ENCODE measurements around the gene S1PR1. TPM values are rescaled to one million over a fixed set of nuclear protein-coding genes. Genes with fewer than 3 reads are reported as not detected.
A peak's percentile ranks its signal among the peaks of the same experiment; 100 is the strongest.

The S1PR1 gene
- total RNA-seq, 5 donors from 2014 or later (not counting 1 experiment from before 2014, with no cell fraction given), result 178 to 368 (median 354) TPM

DNA sequence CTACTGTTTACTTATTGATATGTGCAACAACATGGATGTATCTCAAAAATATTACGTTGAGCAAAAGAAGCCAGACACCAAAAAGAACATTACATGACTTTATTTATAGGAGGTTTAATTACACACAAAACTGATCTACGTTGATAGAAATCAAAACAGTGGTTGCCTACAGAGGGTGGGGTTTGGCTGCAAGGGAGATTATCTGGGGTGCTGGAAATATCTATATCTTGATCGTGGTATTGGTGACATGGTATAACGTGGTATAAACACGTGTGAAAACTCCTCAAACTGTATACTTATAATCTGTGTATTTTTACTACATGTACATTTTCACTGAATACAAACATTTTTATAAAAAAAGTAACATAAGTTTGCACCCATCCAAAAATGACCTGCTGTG lies 38.9 kb downstream of the S1PR1 start:
- peaks cover 4% of the 10 kb centered on the region for H3K36me3 Mint-ChIP-seq
- Histone ChIP-seq H3K9me3 (no peaks in the 10 kb centered on the region), H3K36me3 (ENCODE audit: control insufficient read depth in 2 of 2, extremely low read depth in 1 of 2, insufficient read depth in 1 of 2, low read length in 1 of 2) (no peaks in the 10 kb centered on the region), H3K27me3 (replicated peaks in 1 of 2; ENCODE audit: control insufficient read depth in 2 of 2, extremely low read depth in 1 of 2, insufficient read depth in 2 of 2, low read length in 1 of 2) (no peaks in the 10 kb centered on the region), H3K4me1 (ENCODE audit: control insufficient read depth in 1 of 2, extremely low read depth in 1 of 2, insufficient read depth in 2 of 2, low read length in 2 of 2) (peaks cover 46 to 50% of the 10 kb centered on the region in 2 experiments), H3K4me3 (ENCODE audit: control insufficient read depth in 1 of 2, extremely low read depth in 1 of 2, low read length in 1 of 2) (no peak overlapping the region), H3K27ac (ENCODE audit: low read length) (no peak overlapping the region)
- POLR2A ChIA-PET, result no interaction called here
- H3K4me3 Mint-ChIP-seq, result no peak overlapping the region
- WGBS (ENCODE audit: insufficient coverage), result no CpG with 5 or more reads among the region's 5 CpGs
- ATAC-seq (replicated peaks in 1 of 4), result no peak
- H3K4me1 Mint-ChIP-seq, result peaks cover 54 to 66% (median 66%) of the 10 kb centered on the region in 3 donors
- H3K9me3 Mint-ChIP-seq, result peaks cover 0 to 10% (median 3%) of the 10 kb centered on the region in 3 donors
- peak overlapping the region; percentile 2 to 34 for H3K27ac Mint-ChIP-seq
- DNase-seq, result no peak
- H3K27me3 Mint-ChIP-seq, result no peaks in the 10 kb centered on the region
- CTCF ChIA-PET, result no interaction called here

DNA sequence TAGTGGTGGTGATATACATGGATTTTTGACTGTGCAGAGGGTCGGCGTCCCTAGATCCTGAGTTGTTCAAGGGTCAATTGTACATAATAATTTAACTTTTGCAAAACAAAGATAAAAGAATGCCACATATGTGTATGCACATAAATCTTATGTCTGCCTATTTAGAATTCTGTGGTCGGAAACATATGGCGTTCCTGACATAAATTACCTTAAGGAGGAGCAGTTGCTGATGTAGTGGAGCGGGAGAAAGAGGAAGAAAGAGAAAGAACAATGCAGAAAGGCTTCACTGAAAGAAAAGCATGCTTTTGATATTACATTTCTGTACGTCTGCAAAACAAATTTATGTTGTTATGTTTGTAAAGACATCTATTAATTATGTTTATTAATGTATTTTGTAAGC lies 40.0 kb downstream of the S1PR1 start:
- H3K27ac ChIP-seq (ENCODE audit: low read length), result peak overlapping the region; percentile 86
- peaks cover 4% of the 10 kb centered on the region for H3K36me3 Mint-ChIP-seq
- CTCF ChIA-PET, result interaction anchor here in 1 of 2 donors (1.1 kb wide), 1 partner anchor 12 kb away, joined by 3 read pairs; no protein-coding TSS in a partner anchor

DNA sequence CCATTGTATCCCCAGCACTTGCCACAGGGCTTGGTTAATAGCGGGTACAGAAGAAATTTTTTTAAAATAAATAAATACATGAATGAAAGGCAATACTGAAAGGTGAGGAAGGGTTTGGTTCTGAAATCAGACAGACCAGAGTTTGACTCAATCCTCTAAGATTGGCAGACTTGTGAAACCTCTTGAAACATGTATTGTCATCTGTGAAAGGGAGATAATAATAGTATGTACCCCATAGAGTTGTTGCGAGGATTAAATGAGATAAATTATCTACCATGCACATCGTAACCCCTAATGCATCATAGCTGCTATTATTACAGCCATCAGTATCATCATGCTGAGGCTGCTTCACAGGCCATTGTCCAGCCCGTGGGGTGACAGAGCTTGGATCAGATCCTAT lies 41.4 kb downstream of the S1PR1 start:
- ChIA-PET POLR2A (interaction anchor here (0.6 to 0.9 kb wide), 3 partner anchors 8 to 13 kb away, joined by 3 to 11 read pairs (median 7); no protein-coding TSS in a partner anchor), CTCF (interaction anchor here (0.6 to 2.4 kb wide), 8 partner anchors 10 to 357 kb away, joined by 3 to 27 read pairs (median 4); no protein-coding TSS in a partner anchor)
- H3K9me3 Mint-ChIP-seq, result no peaks in the 10 kb centered on the region
- H3K4me1 ChIP-seq (ENCODE audit: control insufficient read depth in 1 of 2, extremely low read depth in 1 of 2, insufficient read depth in 2 of 2, low read length in 2 of 2), result peaks cover 71 to 75% of the 10 kb centered on the region in 2 experiments
- peak overlapping the region in 1 of 3 donors; percentile 58 for H3K4me3 Mint-ChIP-seq
- peak overlapping the region; percentile 86 for H3K27ac ChIP-seq (ENCODE audit: low read length)
- H3K27me3 Mint-ChIP-seq, result no peaks in the 10 kb centered on the region
- H3K36me3 ChIP-seq (ENCODE audit: control insufficient read depth in 2 of 2, extremely low read depth in 1 of 2, insufficient read depth in 1 of 2, low read length in 1 of 2), result no peaks in the 10 kb centered on the region
- H3K9me3 ChIP-seq, result no peaks in the 10 kb centered on the region
- H3K4me3 ChIP-seq (ENCODE audit: control insufficient read depth in 1 of 2, extremely low read depth in 1 of 2, low read length in 1 of 2), result no peak overlapping the region
- DNase-seq (no peak), ATAC-seq (replicated peaks in 1 of 4) (no peak)
- WGBS (ENCODE audit: insufficient coverage), result no CpG with 5 or more reads among the region's 4 CpGs
- no peaks in the 10 kb centered on the region for H3K27me3 ChIP-seq (replicated peaks in 1 of 2; ENCODE audit: control insufficient read depth in 2 of 2, extremely low read depth in 1 of 2, insufficient read depth in 2 of 2, low read length in 1 of 2)
- H3K36me3 Mint-ChIP-seq, result peaks cover 3% of the 10 kb centered on the region
- peaks cover 79 to 91% (median 91%) of the 10 kb centered on the region in 3 donors for H3K4me1 Mint-ChIP-seq
- peak overlapping the region; percentile 93 to 96 for H3K27ac Mint-ChIP-seq

More for the DNA sequence above, 40.0 kb downstream of the S1PR1 start:
- POLR2A ChIA-PET, result no interaction called here
- no peak overlapping the region for H3K4me3 ChIP-seq (ENCODE audit: control insufficient read depth in 1 of 2, extremely low read depth in 1 of 2, low read length in 1 of 2)
- WGBS (ENCODE audit: insufficient coverage), result 90% methylated on average over 2 of the region's 6 CpGs
- H3K4me1 ChIP-seq (ENCODE audit: control insufficient read depth in 1 of 2, extremely low read depth in 1 of 2, insufficient read depth in 2 of 2, low read length in 2 of 2), result peaks cover 57 to 61% of the 10 kb centered on the region in 2 experiments
- no peaks in the 10 kb centered on the region for H3K36me3 ChIP-seq (ENCODE audit: control insufficient read depth in 2 of 2, extremely low read depth in 1 of 2, insufficient read depth in 1 of 2, low read length in 1 of 2)
- Mint-ChIP-seq H3K27ac (peak overlapping the region; percentile 88 to 93), H3K9me3 (peaks cover 0 to under 1% (median 0%) of the 10 kb centered on the region in 3 donors), H3K4me1 (peaks cover 65 to 78% (median 76%) of the 10 kb centered on the region in 3 donors), H3K4me3 (peak overlapping the region in 1 of 3 donors; percentile 41), H3K27me3 (no peaks in the 10 kb centered on the region)
- no peaks in the 10 kb centered on the region for H3K9me3 ChIP-seq
- H3K27me3 ChIP-seq (replicated peaks in 1 of 2; ENCODE audit: control insufficient read depth in 2 of 2, extremely low read depth in 1 of 2, insufficient read depth in 2 of 2, low read length in 1 of 2), result no peaks in the 10 kb centered on the region
- DNase-seq, result no peak
- ATAC-seq (replicated peaks in 1 of 4), result no peak

DNA sequence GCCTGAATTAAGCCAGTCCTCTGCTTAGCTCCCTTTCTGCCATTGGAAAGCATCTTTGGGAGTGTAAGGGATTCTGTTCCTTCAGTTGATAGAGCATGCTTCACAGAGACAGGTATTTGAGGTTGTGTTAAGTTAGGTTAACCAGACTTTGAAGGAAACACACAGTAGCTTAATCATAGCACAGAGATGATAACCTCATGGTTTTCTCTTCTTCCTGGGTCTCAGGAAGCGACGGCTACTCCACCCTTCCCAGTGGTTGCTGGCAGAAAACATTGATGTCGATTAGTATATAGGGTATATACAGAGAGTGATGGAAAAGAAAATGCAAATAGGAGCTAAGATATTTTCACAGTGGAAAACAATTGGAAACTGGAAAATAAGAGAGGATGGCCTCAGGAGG lies 42.0 kb downstream of the S1PR1 start:
- peak overlapping the region; percentile 11 to 36 for H3K4me3 ChIP-seq (ENCODE audit: control insufficient read depth in 1 of 2, extremely low read depth in 1 of 2, low read length in 1 of 2)
- ATAC-seq (replicated peaks in 1 of 4), result peak; percentile 87 to 95 (median 92)
- Mint-ChIP-seq H3K36me3 (no peaks in the 10 kb centered on the region), H3K4me3 (peak overlapping the region; percentile 58 to 69 (median 67)), H3K27ac (peak overlapping the region; percentile 93 to 96), H3K4me1 (peaks cover 85 to 93% (median 92%) of the 10 kb centered on the region in 3 donors), H3K9me3 (no peaks in the 10 kb centered on the region), H3K27me3 (no peaks in the 10 kb centered on the region)
- CTCF ChIA-PET, result interaction anchor here (0.6 to 2.6 kb wide), 14 partner anchors 9 to 410 kb away, joined by 3 to 27 read pairs (median 4); no protein-coding TSS in a partner anchor
- POLR2A ChIA-PET, result interaction anchor here (0.6 to 1.1 kb wide), 6 partner anchors 8 to 40 kb away, joined by 3 to 11 read pairs (median 4); no protein-coding TSS in a partner anchor
- WGBS (ENCODE audit: insufficient coverage), result no CpG with 5 or more reads among the region's 3 CpGs
- H3K4me1 ChIP-seq (ENCODE audit: control insufficient read depth in 1 of 2, extremely low read depth in 1 of 2, insufficient read depth in 2 of 2, low read length in 2 of 2), result peaks cover 77 to 81% of the 10 kb centered on the region in 2 experiments
- no peaks in the 10 kb centered on the region for H3K27me3 ChIP-seq (replicated peaks in 1 of 2; ENCODE audit: control insufficient read depth in 2 of 2, extremely low read depth in 1 of 2, insufficient read depth in 2 of 2, low read length in 1 of 2)
- H3K27ac ChIP-seq (ENCODE audit: low read length), result peak overlapping the region; percentile 86
- DNase-seq, result peak in 9 of 35 experiments; percentile 15 to 60 (median 25)
- no peaks in the 10 kb centered on the region for H3K9me3 ChIP-seq
- no peaks in the 10 kb centered on the region for H3K36me3 ChIP-seq (ENCODE audit: control insufficient read depth in 2 of 2, extremely low read depth in 1 of 2, insufficient read depth in 1 of 2, low read length in 1 of 2)

DNA sequence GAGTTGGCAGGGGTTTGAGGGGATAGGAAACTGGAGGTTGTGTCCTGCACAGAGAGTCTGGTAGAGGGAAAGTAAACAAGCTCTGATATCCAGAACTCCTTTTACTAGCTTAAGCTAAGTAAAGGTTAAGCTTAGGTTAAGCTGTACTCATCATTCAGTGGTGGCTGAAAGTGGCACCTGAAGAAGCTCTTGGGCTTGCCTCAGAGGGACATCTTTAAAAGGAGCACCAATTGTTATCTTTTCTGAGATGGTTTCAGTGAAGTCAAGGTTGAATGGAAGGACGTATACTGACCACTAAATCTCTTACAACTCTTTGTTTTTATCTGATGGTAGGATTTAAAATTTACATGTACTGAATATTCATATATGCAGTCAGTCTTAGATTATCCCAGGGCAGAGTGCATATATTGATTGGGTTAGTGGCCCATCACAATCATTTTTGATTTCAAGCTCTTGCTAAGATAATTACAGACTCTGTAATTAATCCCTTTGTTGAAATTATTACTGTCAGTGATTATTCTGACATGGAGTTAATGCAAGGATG lies 43.3 kb downstream of the S1PR1 start:
- ChIA-PET POLR2A (interaction anchor here (0.5 to 1.9 kb wide), 8 partner anchors 8 to 898 kb away, joined by 3 to 5 read pairs (median 4); no protein-coding TSS in a partner anchor), CTCF (interaction anchor here (0.6 to 2.6 kb wide), 15 partner anchors 8 to 823 kb away, joined by 3 to 27 read pairs (median 4); no protein-coding TSS in a partner anchor)
- no peaks in the 10 kb centered on the region for H3K27me3 ChIP-seq (replicated peaks in 1 of 2; ENCODE audit: control insufficient read depth in 2 of 2, extremely low read depth in 1 of 2, insufficient read depth in 2 of 2, low read length in 1 of 2)
- DNase-seq, result no peak
- H3K36me3 ChIP-seq (ENCODE audit: control insufficient read depth in 2 of 2, extremely low read depth in 1 of 2, insufficient read depth in 1 of 2, low read length in 1 of 2), result no peaks in the 10 kb centered on the region
- peak overlapping the region in 2 of 3 donors; percentile 2 to 58 for H3K4me3 Mint-ChIP-seq
- no peaks in the 10 kb centered on the region for H3K9me3 Mint-ChIP-seq
- H3K36me3 Mint-ChIP-seq, result no peaks in the 10 kb centered on the region
- no peak for ATAC-seq (replicated peaks in 1 of 4)
- H3K4me1 ChIP-seq (ENCODE audit: control insufficient read depth in 1 of 2, extremely low read depth in 1 of 2, insufficient read depth in 2 of 2, low read length in 2 of 2), result peaks cover 86 to 94% of the 10 kb centered on the region in 2 experiments
- H3K27ac ChIP-seq (ENCODE audit: low read length), result peak overlapping the region; percentile 86
- WGBS (ENCODE audit: insufficient coverage), result no CpG with 5 or more reads among the region's 1 CpG
- H3K4me1 Mint-ChIP-seq, result peaks cover 97 to 99% (median 98%) of the 10 kb centered on the region in 3 donors
- no peak overlapping the region for H3K4me3 ChIP-seq (ENCODE audit: control insufficient read depth in 1 of 2, extremely low read depth in 1 of 2, low read length in 1 of 2)
- H3K27me3 Mint-ChIP-seq, result no peaks in the 10 kb centered on the region
- no peaks in the 10 kb centered on the region for H3K9me3 ChIP-seq
- H3K27ac Mint-ChIP-seq, result peak overlapping the region; percentile 93 to 96

DNA sequence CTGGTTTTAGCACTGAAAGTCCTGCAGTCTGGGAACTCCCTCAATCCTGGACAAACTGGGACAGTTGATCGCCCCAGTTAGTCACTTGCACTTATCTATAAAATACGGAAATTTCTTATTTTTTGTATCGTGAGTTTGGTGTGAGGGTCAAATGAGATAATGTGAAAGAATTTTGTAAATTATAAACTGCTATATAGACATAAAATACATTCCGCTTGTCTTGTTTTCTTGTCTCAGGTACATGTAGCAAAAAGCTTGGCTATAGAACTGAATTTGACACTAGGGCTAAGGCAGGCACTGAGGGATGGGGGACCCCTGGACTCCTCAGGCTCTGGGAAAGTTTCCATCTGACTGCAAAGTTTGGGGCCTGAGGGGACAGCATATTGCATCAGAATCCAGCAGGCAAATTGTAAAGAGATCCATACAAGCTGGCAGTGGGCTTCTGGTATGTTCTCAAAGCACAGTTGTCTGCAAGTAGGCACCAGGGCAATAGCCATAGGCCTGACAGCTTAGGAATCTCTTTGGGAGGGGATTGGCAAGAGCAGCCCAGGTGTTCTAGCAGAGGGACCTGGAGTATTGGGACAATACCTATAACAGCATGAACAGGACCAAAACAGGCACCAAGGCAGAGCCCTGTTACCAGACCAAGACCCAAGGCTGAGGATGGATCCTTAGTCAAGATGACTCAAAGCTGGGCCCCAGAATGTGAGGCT lies 44.3 kb downstream of the S1PR1 start:
- Histone ChIP-seq H3K27ac (ENCODE audit: low read length) (peak overlapping the region; percentile 86), H3K36me3 (ENCODE audit: control insufficient read depth in 2 of 2, extremely low read depth in 1 of 2, insufficient read depth in 1 of 2, low read length in 1 of 2) (no peaks in the 10 kb centered on the region), H3K9me3 (no peaks in the 10 kb centered on the region), H3K4me3 (ENCODE audit: control insufficient read depth in 1 of 2, extremely low read depth in 1 of 2, low read length in 1 of 2) (no peak overlapping the region), H3K4me1 (ENCODE audit: control insufficient read depth in 1 of 2, extremely low read depth in 1 of 2, insufficient read depth in 2 of 2, low read length in 2 of 2) (peaks cover 82 to 99% of the 10 kb centered on the region in 2 experiments), H3K27me3 (replicated peaks in 1 of 2; ENCODE audit: control insufficient read depth in 2 of 2, extremely low read depth in 1 of 2, insufficient read depth in 2 of 2, low read length in 1 of 2) (no peaks in the 10 kb centered on the region)
- peaks cover 97 to 99% (median 98%) of the 10 kb centered on the region in 3 donors for H3K4me1 Mint-ChIP-seq
- WGBS (ENCODE audit: insufficient coverage), result no CpG with 5 or more reads among the region's 4 CpGs
- peak overlapping the region in 1 of 3 donors; percentile 50 for H3K4me3 Mint-ChIP-seq
- H3K9me3 Mint-ChIP-seq, result no peaks in the 10 kb centered on the region
- ChIA-PET CTCF (interaction anchor here (0.9 to 2.6 kb wide), 9 partner anchors 9 to 360 kb away, joined by 3 to 11 read pairs (median 4); no protein-coding TSS in a partner anchor), POLR2A (interaction anchor here (0.5 to 1.9 kb wide), 8 partner anchors 14 to 251 kb away, joined by 3 to 8 read pairs (median 4); no protein-coding TSS in a partner anchor)
- H3K27ac Mint-ChIP-seq, result peak overlapping the region; percentile 99
- no peak for ATAC-seq (replicated peaks in 1 of 4)
- no peaks in the 10 kb centered on the region for H3K27me3 Mint-ChIP-seq
- no peaks in the 10 kb centered on the region for H3K36me3 Mint-ChIP-seq
- DNase-seq, result no peak

All from T-cell (primary cell).